GM08714 (cell line): Measurements from ENCODE around the gene GATA3.
"Not testable (repeated sequence)": the region's sequence is repeated elsewhere in the genome, so short reads cannot be mapped to it uniquely, and the experiment has no call there.

ENCODE experiments used
- H3K4me3 ChIP-seq: fragments of 200-500 bp; sonication (Bioruptor generic); 2 replicates; pipeline ENCODE4 v1.5.1; 2014; ENCODE audit warnings: mild to moderate bottlenecking, low read length, inconsistent platforms
- ZNF274 ChIP-seq: IDR thresholded peaks from 2 replicates; pipeline ENCODE4 v1.6.1; 2012; ENCODE audit warnings: mild to moderate bottlenecking, low read depth, low read length

GATA3 gene

GRCh38 chr10:8054494-8055407 is at the start of gene GATA3:
TSS of gene GATA3 (plus strand) at chr10:8054688. CDS start at chr10:8055656, 968 bp downstream.
- TF ChIP-seq ZNF274, result no peak
- H3K4me3 ChIP-seq, result peak within 1 kb of the TSS; percentile 72

- TF ChIP-seq ZNF274, result no peak
- H3K4me3 ChIP-seq, result no peak overlapping the region
Observed at GRCh38 chr10:8006274-8006999, 48.1 kb upstream of the GATA3 start.

- TF ChIP-seq ZNF274, result no peak
- H3K4me3 ChIP-seq, result no peak overlapping the region
Observed at GRCh38 chr10:8009031-8009430, 45.5 kb upstream of the GATA3 start.

- TF ChIP-seq ZNF274, result no peak
- H3K4me3 ChIP-seq, result no peak overlapping the region
Observed at GRCh38 chr10:8013006-8013405, 41.5 kb upstream of the GATA3 start.

- H3K4me3 ChIP-seq, result no peak overlapping the region
- TF ChIP-seq ZNF274, result no peak
Observed at GRCh38 chr10:8013619-8014018, 40.9 kb upstream of the GATA3 start.

GRCh38 chr10:8014649-8015048 is 39.8 kb upstream of the GATA3 start:
- H3K4me3 ChIP-seq, result no peak overlapping the region
- no peak for TF ChIP-seq ZNF274

- no peak for TF ChIP-seq ZNF274
- H3K4me3 ChIP-seq, result no peak overlapping the region
Observed at GRCh38 chr10:8017277-8017676, 37.2 kb upstream of the GATA3 start.

- no peak overlapping the region for H3K4me3 ChIP-seq
- TF ChIP-seq ZNF274, result no peak
Observed at GRCh38 chr10:8023321-8023720, 31.2 kb upstream of the GATA3 start.

GRCh38 chr10:8023851-8024250 is 30.6 kb upstream of the GATA3 start:
- TF ChIP-seq ZNF274, result no peak

GRCh38 chr10:8026349-8027259 is 27.9 kb upstream of the GATA3 start:
- H3K4me3 ChIP-seq, result peak overlapping the region; percentile 74; the same call in 1 of the 2 replicates

More at GRCh38 chr10:8023851-8024250, 30.6 kb upstream of the GATA3 start:
- no peak overlapping the region for H3K4me3 ChIP-seq

GRCh38 chr10:8031211-8031610 is 23.3 kb upstream of the GATA3 start:
- H3K4me3 ChIP-seq, result not testable (repeated sequence)

More at GRCh38 chr10:8026349-8027259, 27.9 kb upstream of the GATA3 start:
- no peak for TF ChIP-seq ZNF274

GRCh38 chr10:8032558-8032957 is 21.9 kb upstream of the GATA3 start:
- no peak for TF ChIP-seq ZNF274
- H3K4me3 ChIP-seq, result no peak overlapping the region

- TF ChIP-seq ZNF274, result no peak
- no peak overlapping the region; the same call in 1 of the 2 replicates for H3K4me3 ChIP-seq
Observed at GRCh38 chr10:8033812-8034465, 20.5 kb upstream of the GATA3 start.
